Measurements from ENCODE around the gene BTBD19. TPM values are rescaled to one million over a fixed set of nuclear protein-coding genes. Genes with fewer than 3 reads are reported as not detected.
"Not testable (repeated sequence)": the region's sequence is repeated elsewhere in the genome, so short reads cannot be mapped to it uniquely, and the experiment has no call there.

Gene BTBD19
- total RNA-seq, 1 experiment from 2014 or later = 0.29 TPM

DNA sequence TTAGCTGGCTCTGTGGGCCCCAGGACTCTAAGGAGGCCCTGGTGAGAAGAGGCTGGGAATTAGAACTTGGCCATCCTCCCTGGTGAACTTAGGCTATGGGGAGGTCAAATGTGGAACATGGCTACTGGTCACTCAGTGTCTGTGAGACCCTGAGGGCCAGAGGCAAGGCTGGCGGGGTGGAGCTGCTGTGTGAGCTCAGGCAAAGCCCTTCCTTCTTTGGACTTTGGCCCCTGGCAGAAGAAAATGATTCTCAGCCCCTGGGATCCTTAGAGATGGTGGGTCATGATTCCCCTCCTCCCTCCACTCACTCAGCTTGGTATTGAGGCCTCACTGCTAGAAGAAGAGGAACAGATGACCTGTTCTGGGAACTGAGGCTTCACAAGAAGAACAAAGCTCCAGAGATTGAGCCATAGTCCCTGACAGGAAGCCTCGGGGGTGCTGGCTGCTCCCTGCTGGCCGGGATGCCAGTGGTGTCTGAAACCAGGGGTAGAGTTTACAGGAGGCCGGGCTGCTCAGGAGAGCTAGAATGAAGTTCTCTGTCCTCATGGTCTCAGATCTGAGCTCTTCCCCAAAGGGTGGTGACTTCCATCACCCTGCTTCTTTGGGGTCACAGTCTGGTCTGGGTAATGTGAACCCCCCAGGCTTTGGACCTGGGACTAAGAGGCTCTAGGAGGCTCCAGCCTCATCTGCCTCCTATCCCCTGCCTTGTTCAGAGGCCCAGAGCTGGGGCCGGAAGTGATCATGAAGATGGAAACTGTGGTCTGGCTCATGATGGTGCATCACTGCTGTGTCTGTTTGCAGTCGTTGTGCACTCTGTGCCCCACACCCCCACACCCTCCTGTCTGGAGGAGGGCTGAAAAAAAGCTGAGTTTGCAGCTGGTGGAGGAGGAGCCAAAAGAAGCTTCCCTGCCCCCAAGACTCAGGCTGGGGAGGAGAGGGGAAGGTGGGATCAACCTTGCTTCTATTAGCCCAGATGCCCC is 905 bp downstream of the BTBD19 start:
- DNase-seq (ENCODE audit: low read depth) = peak; percentile 71

DNA sequence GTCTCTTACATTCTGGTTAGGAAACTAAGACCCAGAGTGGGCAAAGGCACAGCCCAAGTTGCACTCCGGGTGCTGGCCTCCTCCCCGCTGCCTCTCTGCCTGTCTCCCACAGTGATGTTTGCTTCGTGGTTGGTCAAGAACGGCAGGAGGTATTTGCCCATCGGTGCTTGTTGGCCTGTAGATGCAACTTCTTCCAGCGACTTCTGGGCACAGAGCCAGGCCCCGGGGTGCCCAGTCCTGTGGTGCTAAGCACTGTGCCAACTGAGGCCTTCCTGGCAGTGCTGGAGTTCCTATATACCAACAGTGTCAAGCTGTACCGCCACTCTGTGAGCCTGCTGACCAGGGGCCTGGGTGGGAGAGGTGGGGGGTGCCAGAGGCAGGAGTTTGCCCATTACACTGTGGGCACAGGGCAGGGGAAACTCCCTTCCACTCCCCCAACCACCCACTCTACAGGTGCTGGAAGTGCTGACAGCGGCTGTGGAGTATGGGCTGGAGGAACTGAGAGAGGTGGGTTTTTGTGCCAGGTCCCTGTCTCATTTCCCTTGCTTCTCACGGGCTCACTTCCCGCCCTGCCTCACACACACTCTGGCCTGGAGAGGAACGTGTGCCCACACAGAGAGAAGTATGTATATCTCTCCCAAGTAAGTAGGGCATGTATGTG is 1.9 kb downstream of the BTBD19 start:
- peak; percentile 74 for DNase-seq (ENCODE audit: low read depth)

- not testable (repeated sequence) for DNase-seq (ENCODE audit: low read depth)
Measured at GRCh38 chr1:44810762-44811105, 2.4 kb downstream of the BTBD19 start.

GRCh38 chr1:44811234-44811633 is 2.9 kb downstream of the BTBD19 start:
- DNase-seq (ENCODE audit: low read depth) = no peak

DNA sequence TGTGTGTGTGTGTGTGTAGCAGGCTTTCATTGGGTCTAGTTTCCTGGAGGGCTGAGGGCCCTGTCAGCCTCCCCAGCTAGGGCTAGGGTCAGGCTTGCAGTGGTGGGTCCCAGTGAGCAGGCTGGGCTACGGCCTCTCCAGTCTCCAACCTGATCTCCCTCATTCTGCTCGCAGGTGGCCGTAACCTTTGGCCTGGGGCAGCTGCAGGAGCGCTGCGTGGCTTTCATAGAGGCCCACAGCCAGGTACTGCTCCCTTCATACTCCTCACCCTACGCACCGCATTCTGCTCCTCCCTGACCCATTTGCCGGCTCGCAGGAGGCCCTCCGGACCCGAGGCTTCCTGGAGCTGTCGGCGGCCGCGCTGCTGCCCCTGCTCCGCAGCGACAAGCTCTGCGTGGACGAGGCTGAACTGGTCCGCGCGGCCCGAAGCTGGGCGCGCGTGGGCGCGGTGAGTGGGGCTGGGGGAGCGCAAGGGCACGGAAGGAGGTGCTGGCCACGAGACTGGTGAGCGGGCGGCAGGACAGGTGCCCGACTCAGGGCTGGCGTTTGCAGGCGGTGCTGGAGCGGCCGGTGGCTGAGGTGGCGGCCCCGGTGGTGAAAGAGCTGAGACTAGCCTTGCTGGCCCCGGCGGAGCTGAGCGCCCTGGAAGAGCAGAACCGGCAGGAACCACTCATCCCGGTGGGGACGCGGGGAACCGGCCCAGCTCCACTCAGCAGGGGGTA is 4.7 kb downstream of the BTBD19 start:
- no peak for DNase-seq (ENCODE audit: low read depth)

- not testable (repeated sequence) for DNase-seq (ENCODE audit: low read depth)
Measured at GRCh38 chr1:44815926-44816325, 7.6 kb downstream of the BTBD19 start.

DNA sequence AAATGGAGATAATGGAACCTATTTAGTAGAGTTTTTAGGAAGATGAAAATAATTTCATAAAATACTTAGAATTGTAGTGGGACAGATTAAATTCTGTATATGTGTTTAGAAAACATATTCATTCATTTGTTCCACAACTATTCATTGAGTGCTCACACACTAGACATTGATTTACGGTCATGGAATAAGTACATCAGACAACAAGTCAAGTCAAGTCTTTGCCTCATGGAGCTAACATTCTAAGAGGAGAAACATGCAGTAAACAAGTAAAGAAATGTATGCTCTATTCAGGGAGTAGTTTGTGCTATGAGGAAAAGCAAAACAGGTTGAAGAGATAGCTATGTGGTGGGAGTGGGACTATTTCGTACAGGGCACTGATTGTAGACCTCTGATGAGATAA is 9.0 kb downstream of the BTBD19 start:
- no peak for DNase-seq (ENCODE audit: low read depth)

DNA sequence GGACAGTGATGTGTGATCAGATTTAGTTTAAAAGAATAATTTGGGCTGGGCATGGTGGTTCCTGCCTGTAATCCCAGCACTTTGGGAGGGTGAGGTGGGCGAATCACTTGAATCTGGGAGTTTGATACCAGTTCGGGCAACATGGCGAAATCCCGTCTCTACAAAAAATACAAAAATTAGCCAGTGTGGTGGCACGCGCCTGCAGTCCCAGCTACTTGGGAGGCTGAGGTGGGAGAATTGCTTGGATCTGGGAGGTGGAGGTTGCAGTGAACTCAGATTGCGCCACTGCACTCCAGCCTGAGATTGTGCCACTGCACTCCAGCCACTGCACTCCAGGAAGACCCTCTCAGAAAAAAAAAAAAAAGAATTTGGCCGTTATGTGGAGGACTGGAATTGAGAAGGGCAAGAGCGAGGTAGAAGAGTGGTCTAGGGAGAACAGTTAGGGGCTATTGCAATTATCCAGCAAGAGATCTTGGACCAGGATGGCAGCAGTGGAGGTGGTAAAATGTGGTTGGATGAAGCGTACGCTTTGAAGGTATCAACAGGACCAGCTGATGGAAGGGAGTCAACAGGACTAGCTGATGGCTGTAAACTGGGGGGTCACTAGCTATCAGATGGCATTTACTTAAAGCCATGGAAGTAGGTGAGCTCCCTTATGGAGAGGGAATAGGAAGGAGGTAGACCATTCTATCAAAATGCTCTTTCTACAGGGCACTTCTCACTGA is 9.6 kb downstream of the BTBD19 start:
- no peak for DNase-seq (ENCODE audit: low read depth)

GRCh38 chr1:44819196-44819607 is 10.9 kb downstream of the BTBD19 start:
- DNase-seq (ENCODE audit: low read depth) = no peak

GRCh38 chr1:44819608-44820327 is 11.4 kb downstream of the BTBD19 start:
- DNase-seq (ENCODE audit: low read depth) = peak; percentile 97

DNA sequence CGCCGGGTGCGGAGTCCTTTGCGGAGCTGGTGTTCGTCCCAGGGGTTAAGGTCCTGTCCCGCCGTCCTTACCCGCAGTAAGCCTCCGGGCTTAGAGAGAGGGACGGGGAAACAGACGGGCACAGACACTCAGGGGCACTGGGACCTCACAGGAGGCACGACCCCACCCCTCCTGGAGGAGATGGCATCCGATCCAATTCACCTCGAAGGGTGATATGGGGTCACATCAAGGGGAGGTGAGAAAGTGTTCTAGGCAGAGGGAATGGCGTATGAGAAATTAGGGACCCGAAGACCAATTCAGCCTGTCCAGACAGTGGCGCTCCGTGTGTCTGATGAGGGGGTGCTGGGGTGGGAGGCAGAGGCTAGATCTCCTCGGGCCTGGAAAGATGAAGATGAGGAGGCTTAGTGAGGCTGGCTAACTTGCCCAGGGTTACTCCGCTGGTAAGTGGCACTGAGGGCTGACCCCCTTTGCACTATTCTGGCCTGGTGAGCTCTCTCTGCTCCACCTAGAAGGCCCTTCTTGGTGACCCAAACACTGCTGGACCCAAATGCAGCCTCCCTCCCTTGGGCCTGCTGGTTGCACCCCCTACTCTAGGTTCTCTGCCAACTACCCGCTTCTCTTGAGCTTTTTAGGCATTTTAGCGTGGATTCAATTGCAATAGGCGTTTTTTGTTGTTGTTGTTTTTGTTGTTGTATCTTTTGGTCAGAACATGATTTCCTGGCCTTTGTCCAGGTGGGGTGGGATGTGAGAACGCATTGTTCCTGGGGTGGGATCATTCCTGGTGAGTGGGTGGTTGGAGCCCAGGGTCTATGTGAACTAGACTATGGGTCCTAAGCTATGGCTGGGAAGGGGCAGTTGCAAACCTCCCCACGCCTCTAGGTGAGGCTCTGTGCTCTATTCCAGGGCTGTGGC is 12.3 kb downstream of the BTBD19 start:
- DNase-seq (ENCODE audit: low read depth) = no peak

GRCh38 chr1:44821240-44821715 is 13.0 kb downstream of the BTBD19 start:
- DNase-seq (ENCODE audit: low read depth) = no peak

DNA sequence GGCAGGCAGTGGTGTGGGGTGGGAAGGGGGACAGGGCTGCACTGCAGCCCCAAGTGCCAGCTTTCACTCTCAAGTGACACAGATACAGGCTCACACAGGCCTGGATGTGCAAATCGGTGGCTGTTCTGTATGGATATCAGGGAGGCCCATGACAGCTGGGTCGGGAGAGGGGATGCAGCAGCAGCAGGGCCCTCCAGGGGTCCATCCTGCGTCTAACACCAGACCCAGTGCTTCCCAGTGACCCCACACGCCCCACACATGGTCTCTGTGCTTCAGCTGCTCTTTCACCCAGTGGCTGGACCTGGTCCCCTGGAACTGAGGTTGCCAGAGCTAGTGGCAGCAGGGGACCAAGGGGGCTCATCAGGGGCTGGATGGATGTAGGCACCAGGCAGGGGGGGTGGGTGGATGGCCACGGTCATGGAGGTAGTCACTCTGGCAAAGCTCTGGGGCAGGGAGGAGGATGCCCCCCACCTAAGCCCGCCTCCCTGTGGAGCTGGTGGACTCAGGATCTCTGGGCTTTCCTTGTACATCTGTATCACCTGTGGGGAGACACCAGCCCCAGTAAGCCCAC is 13.9 kb downstream of the BTBD19 start:
- DNase-seq (ENCODE audit: low read depth) = no peak

DNA sequence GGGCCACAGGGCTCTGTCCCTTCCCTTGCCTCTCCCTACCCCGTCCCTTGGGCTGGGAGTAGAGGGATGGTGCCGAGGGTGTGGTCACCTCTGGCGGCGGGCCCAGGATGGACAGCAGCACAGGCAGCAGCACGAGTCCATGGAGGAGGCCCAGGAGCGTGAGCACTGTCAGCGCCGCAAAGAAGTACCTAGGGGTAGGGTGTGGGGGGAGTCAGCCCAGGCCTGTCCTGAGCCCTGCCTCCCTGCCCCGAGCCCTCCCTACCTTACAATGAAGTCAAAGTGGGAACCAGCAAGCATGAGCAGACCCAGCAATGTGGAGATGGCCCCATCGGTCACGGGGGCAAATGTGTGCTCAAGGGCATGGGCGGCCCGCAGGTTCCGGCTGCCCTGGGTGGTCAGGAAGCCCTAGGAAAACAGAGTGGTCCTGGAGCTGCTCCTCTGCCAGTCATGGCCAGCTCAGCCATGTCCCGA is 14.7 kb downstream of the BTBD19 start:
- DNase-seq (ENCODE audit: low read depth) = no peak

DNA sequence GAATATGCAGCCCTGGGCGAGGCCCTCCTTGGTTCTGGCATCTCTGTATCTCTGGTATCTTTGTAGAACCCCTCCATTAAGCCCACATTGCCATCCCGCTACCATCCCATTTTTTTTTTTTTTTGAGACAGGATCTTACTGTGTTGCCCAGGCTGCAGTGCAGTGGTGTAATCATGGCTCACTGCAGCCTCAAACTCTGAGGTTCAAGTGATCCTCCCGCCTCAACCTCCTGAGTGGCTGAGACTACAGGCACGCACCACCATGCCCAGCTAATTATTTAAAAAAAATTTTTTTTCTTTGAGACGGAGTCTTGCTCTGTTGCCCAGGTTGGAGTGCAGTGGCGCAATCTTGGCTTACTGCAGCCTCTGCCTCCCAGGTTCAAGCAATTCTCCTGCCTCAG is 16.1 kb downstream of the BTBD19 start:
- not testable (repeated sequence) for DNase-seq (ENCODE audit: low read depth)

DNA sequence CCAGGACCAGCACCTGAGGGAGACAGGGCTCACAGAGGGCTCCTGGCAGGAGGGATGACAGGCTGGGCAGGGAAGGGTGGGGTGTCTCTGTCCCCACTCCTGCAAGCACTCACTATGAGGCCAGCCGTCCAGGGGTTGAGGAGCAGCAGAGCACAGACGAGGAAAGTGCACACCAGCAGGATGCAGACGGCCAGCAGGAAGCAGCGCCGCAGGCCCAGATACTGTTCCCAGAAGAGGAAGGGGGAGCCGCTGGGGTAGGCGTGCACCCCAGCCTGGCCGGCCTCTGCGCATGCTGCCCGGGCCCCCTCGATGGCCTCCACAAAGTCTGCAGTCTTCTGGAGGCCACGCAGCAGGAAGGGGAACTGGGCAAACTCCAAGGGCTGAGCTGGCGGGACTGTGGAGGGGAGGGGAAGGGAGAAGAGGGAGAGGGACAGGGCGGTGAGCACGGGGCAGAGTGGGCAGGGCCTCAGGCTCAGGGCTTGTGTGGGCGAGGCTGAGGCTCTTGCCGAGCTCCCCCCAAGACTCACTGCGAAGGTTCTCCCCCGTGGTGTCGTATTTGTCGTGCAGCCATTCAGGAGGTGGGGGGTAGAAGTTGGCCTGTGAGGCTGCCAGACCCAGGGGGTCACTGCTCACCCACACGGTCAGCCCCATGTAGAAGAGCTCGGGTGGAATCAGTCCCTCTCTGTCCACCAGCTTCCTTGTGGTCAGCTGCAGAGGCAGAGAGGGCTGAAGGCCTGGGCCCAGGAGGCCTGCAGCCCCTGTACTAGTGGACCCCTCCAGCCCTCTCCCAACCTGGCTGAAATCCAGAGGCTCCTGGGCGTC is 18.3 kb downstream of the BTBD19 start:
- DNase-seq (ENCODE audit: low read depth) = no peak

DNA sequence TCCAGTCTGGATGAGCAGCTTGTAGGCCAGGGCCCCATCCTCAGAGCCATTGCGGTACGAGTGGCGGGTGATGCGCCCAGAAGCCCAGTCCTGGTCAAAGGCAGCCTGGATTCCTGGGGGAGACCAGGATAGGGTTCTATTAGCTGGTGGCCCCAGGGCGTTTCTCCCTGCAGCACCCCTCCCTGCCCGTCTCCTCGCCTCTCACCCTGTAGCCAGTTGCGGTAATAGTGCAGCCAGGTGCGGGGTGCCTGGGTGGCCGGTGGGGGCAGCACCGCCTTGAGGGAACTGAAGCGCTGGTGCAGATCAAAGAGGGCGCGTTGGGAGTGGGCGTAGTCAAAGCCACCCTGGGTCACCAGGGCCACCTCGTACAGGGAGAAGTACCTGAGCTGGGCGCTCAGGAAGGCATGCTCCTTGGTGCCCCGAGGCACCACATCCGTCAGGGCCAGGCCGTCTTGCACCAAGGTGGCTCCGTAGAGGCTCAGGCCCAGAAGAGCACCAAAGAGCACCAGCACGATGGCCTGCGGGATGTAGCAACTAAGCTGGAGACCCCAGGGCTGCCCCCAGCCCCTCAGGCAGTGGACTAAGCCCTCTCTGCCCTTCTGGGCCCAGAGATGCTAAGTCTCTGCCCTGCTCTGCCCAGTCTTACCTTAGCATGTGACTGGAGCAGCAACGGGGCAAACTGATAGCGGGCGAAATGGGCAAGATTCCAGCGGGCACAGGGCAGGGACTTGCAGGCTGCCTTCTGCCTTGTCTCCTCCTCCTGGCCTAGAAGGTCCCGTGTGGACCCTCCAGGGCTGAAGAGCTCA is 19.1 kb downstream of the BTBD19 start:
- DNase-seq (ENCODE audit: low read depth) = no peak
